Stimulated activated CD4-positive, alpha-beta T cell treated with anti-CD3 and anti-CD28 coated beads, Interleukin-2, amount 100 ng/mL, for 24 hours (primary cell): ENCODE measurements around the gene ADAMTSL1.

ENCODE experiments used
- DNase-seq, 2 donors: peaks; one replicate each; pipeline ENCODE4 v3.0.0-alpha.2; 2020

ADAMTSL1 gene

GRCh38 chr9:18463991-18464390 lies 10.0 kb upstream of the ADAMTSL1 start:
- DNase-seq: no peak

DNA sequence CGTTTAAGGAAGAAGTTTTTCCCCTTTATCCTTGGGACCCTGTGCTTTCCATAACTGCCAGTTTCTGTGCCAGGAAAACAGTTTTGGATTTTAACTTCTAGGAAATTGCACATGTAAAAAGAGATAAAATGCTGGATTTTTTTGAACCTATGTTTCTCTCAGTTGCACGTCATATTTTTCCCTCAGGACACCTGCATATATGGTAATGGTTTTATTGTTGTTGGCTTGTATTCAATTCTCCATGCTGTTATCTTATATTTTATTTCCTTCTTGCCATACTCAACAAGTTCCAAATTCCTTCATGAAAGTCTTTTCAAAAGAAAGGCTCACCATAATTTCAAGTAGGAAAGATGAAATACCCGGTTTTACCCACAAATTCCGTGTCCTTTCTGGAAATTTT lies 7.9 kb upstream of the ADAMTSL1 start:
- no peak for DNase-seq

- no peak for DNase-seq
These were observed 6.3 kb upstream of the ADAMTSL1 start for GRCh38 chr9:18467696-18468095.

DNA sequence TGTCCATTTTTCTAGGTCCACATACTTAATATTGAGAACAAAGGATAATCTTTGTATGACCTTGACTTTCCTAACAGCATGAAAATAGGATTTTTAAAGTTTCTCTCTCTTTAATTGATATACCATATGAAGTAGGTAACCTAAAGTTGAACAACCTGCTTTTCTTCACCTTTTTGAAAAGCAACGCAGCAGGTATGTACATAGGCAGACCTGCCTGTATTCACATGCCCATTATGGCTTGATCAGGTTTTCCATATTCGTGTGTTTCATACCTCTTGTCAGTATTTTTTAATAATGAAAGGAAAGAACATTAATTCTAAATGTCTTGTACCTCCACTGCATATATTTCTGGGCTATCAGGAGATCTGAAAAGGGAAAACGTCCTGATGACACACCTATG lies 1.5 kb upstream of the ADAMTSL1 start:
- no peak for DNase-seq

DNA sequence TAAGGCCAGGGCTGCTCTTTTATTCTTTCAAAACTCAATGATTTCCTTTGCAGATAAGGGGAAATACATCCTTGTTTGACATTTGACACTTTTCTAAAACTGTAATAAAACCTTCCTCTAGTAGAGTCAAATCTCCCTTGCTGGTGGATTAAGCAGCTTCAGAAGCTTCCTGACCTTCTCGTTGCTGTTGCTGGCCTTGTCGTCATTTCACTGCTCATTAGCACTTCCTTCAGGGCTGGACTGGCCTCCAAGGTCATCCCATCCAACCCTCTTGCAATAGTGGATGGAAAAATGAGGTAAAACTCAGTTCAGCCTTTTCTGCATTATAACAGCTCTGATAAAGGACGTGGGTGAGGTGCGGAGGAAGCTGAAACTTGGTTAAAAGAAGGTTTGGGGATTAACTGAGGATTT lies 1.1 kb upstream of the ADAMTSL1 start:
- DNase-seq: no peak

- DNase-seq: no peak
These were observed 830 bp downstream of the ADAMTSL1 start for GRCh38 chr9:18474783-18475182.

GRCh38 chr9:18477121-18477660 lies 3.2 kb downstream of the ADAMTSL1 start:
- DNase-seq: no peak

- DNase-seq: no peak
These were observed 3.8 kb downstream of the ADAMTSL1 start for GRCh38 chr9:18477719-18478118.

DNA sequence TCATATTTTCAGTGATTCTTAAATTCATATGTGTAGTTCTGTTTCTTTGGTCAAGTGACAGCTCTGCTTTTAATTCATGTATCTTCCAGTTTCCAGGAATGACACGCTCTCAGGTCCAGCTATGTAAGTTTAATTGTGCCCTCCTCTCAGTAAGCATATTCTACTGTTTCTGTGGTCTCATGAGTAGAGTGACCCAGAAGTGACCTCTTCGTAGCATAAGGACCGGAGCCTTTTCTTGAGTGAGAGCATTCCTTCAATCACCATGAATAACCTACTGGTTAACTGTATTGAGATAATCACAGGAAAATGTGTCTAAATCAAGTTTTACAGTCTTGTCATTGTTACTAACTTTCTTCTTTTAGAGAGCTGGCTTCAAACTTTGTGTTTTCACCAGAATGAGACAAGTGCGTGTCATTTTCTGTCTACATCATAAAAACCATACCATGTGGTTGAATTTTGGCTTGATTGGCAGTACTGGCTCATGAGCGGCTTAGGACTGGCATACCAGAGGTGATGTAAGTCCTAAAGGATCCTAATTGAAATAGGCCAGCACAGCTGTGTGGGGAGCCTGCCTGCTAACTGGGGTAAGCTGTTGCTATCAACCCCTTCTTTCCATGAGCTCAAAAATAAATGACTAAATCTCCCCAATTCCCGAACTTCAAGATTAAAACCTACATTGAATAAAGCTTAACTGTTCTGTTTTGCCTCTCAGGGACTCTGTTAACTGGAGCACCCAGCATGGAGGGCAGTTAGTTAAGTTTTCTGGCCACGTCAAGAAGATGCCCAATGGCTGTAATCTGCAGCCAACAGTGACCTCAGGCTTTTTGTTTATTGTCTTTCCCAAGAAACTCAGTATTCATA lies 4.8 kb downstream of the ADAMTSL1 start:
- DNase-seq: no peak

DNA sequence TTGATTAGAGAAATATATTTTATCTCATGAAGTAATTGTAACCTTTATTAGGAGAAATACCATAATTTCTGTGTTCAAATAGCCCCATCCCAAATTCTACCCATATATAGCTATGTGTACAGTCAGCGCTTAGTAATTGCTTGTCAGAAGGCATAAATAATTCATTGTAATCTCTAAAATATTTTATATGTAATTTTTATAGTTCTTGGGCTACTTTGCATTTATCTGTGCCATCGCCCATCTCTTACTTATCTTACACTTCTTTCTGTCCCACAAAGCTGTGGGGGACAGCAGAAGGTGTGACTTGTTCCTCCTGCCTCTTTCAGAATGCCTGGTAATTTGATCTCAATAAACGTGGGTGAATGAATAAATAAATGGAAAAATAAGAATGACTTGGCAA lies 5.5 kb downstream of the ADAMTSL1 start:
- DNase-seq: no peak

- no peak for DNase-seq
These were observed 6.7 kb downstream of the ADAMTSL1 start for GRCh38 chr9:18480662-18481093.

DNA sequence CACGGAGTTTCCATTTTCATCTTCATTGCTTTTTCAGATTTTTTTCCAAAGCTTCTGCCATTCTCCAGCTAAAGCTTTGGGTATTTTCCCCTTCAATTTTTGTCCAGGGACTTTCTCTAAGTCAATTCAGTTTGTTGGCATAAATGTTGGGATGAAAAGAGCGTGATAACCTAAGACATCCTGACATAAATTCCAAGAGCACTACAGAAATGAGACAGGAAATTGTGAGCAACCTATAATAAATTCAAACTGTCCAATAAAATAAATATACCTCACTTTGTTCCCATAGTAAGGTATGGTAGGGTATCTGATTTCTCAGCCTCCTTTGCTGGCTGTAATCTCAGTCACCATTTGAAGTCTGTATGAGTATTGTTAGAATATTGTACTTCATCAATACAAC lies 8.4 kb downstream of the ADAMTSL1 start:
- no peak for DNase-seq

DNA sequence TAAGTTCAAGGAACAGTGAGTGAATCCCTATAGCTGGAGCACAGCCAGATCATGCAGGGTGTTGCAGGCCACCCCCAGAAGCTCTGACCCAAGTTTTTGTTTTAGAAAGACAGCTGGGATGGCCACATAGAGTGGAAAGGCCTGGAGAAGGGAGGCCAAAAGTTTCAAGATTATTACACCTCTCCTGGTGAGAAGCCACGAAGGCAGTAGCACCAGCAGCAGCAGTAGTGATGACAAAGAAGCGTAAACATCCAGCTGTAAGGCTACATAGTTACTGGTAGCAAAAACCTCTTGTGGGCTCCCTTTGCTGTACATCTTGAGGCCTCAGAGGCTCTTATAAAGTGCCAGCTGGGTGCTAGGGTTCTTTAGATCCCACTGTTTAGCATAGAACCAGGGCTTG lies 11.8 kb downstream of the ADAMTSL1 start:
- no peak for DNase-seq

GRCh38 chr9:18487611-18488010 lies 13.7 kb downstream of the ADAMTSL1 start:
- no peak for DNase-seq

- no peak for DNase-seq
These were observed 14.9 kb downstream of the ADAMTSL1 start for GRCh38 chr9:18488886-18489285.

DNA sequence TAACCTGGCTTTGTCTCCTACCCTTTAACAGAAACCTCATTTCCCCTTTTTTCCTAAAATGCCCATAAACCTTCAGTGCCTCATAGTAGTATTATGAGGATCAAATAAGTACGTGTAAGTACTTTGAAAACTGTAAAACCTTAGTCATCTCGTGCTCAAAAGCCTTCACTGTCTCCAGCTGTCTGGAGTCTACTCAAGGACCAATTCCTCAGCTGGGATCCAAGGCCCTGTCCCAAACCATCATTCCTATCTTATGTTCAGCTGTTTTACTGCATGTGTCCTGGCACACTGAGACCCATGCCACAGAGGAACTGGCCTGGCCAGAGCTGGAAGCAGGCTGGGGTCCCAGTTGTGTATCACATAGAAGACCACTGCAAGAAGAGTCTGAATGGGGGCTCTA lies 15.9 kb downstream of the ADAMTSL1 start:
- DNase-seq: no peak

DNA sequence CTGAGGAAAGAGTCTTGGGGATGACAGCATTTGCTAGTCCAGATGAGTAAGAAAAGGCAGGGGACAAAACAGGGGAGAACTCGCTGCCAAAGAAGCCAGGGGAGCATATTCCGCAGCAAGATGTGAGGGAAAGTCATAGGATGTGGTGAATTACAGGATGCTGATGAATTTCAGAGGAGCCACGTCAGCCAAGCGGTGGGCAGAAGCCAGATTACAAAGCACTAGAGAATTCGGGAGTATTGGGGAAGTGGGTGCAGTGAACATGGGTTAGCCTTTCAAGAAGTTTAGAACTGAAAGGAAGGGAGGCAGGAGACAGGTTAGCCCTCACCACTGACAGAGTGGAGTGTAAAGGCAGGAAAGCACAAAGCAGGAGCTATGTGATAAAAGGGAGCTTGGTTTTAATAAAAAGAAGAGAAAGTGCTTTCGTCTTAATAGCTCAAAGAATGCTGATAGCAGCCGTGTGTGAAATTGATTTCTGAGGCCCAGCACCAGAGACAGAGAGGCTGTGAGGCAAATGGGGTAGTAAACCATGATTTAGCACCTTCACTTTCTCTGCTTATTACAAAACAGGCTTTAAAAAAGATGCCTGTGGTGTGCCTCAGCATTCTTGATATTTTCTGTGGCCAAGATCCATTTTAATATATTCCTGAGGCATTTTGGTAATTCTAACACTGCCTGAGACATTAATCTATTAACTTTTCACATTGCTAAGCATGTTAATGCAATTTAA lies 16.9 kb downstream of the ADAMTSL1 start:
- no peak for DNase-seq

DNA sequence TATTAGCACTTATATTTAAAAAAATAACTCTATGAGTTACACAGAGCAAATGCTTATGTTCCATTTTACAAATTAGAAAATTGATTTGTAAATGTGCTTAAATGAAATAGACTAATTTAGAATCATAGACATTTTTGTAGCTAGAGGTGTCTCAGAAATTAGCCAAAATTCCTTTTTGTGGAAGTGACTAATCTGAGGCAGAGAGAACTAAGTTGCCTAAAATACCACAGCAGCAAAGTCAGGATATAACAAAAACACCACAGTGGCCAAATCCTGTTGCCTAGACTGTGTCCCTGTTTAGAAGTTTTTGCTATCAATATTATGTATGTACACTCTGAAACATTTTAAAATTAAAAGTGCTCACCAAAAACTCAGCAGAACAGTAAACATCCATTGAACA lies 18.7 kb downstream of the ADAMTSL1 start:
- no peak for DNase-seq

DNA sequence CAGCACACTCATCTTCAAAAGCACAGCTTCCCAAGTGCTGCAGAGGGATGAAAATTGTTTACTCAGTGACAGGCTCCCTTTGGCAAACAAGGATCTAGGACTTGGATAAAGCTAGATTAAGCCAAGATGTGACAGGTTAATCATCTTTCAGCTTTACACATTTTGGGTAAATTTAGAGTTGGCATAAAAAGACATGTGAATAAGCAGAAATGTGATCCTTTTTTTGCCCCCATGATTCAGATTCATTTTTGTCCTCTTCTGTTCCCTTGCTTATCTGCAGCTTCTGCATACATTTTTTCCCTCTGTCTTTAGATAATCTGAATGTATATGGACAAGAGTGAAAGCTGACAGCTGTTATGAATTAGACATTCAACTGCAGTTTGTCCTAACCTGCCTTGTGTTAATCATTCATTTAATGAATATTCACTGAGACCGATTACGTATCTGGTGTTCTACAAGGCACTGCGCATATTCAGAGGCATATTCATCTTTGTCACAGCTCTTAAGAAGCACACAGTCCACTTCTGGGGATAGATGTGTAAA lies 19.6 kb downstream of the ADAMTSL1 start:
- no peak for DNase-seq

DNA sequence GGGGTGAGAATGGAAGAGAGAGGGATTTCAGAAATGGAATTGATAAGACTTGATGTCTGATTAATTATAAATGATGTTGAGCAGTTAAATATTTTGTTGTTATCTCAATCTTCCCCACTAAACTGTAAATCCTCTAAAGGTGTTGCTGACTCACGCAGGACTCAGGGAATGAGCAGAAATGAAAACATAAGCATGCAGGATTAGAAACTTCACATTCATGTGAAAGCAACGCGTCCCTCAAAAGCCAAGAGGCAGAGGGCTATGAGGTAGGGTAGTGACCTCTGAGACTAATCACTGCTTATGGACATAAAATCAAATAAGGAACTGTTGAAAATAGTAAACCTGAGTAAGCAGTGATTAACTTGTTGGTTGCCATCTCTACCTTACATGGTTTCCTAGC lies 21.1 kb downstream of the ADAMTSL1 start:
- DNase-seq: no peak

DNA sequence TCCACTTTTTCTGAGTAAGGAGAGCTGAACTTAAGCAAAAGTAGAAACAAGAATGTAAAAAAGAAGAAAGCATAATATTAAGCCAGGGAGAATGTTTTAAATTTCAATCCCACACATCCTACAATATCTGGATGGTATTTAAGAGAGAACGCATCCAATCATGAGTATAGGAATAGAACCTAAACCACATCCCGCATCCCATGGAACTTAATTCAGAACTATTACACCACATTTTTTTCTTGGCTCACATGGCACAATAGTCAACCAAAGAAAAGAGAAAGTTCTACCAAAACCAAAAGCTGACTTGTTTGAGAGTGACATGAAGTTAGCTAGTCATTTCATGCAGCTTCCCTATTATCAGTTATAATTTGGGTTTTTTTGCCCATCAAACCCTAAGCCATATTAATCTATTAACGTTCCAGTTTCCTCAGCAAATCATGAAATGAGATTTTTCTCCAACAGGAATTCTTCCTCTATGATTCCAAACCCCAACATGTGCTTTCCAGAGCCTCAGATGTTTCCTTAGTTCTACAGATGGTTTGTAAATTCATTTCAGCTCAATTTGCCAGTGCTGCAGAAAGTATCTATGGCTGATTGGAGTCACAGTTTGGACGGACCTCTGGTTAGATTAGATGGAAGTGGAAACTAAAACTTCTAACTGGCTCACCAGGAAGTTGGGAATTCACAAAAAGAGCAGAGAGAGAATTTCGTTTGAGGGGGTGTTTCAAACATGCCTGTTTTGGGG lies 22.5 kb downstream of the ADAMTSL1 start:
- DNase-seq: no peak

DNA sequence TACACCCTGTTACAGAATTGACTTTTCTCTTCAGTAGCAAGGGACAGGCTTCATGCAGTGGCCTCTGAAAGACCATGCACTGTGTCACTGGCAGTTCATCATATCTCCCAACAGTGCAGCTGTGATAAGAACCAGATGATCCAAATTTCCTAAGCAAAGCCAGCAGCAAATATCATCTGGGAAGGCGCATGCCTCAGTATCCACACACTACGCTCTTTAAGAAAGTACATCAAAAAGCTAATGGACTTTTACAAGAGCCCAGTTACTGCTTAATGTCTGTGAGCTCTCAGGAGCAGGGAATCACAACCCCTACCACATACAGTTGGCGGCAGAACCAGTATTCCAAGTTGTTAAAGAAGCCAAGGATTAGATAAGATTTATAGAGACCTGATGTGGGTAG lies 25.1 kb downstream of the ADAMTSL1 start:
- DNase-seq: no peak

DNA sequence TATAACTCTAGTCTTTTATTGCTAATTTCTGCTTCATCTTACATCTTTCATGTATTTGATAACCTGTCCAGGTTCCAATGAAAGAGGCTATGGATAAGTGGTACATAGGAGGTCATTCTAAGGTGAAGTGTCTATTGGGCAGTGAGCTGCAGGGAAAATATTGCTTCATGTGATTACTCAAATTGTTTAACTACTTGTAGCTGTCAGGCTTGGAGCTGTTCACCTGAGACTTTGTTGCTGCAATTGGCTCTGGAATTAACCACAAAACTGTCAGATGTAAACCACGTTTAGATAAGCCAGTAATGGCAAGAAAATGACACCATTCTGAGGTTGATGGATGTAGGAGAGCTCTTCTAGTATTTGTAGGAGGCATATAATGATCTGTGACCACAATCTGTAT lies 26.0 kb downstream of the ADAMTSL1 start:
- no peak for DNase-seq
